NCI-H524 treated with DMSO at 0.1 percent for 48 hours (cell line): ENCODE results near the gene PALLD.
"Not testable (repeated sequence)": the region's sequence is repeated elsewhere in the genome, so short reads cannot be mapped to it uniquely, and the experiment has no call there.

Experiments used
- DNase-seq: peaks from one replicate; lab custom pipeline; 2025; lab: John Stamatoyannopoulos, UW

Gene PALLD

DNA sequence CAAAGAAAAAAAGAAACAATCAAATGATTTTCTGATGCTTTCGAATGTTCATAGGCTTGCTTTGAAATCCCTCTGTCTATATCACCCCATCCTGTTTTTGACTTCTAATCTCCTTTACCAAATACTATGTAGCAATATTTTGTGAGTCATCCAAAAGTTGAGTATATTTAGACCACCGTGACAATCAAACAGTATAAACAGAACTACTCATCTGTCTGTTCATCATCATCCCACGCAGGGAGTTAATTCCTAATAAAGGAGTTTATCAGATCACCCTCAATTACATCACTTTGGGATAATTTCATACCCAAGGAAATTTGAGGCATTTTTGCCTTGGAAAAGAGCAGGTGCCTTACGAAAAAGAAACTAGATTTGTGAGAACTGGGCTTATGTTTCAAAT, 300.3 kb downstream of the PALLD start:
- DNase-seq = no peak

DNA sequence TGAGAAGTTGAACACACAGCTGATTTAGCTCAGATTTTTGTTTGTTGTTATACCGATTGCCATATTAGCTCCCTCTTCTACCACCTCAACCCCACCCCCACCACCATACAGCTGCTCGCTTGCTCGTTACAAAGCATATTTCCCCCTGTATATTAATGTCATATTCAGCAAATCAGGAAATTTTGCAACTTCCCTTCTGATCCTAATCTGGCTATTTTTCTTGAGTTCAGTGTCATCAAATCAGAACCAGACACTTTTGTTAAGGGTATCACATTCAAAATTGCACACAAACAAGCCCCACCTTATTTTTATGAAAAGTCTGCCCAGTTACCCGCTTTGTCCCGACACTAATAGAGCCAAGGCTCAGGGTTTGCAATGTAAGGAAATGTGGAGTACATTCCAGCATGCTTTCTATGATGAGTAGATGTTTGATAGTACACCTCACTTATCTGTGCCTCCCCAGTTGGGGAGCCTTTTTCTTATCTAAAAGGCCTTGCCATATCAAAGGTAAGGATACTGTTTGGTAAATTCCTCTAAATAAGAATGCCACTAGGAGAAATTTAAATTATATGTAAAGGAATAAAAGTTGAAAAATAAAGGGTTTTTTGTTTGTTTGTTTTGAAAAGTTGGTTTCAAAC, 301.0 kb downstream of the PALLD start:
- no peak for DNase-seq

DNA sequence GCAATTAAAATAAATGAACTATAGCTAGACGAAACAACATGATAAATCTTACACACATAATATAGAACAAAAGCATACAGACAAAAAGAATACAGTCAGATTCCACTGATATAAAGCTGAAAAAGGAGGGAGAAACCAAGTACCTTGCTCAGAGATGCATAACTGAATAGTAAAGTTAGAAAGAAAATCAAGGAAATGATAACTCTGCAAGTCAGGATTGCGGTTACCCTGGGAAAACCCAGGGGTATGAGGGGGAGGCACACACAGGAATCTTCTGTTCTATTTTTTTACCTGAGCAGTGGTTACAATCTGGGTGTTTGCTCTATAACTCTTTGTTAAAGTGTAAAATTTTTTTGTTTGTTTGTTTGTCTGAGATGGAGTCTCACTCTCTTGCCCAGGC, 304.1 kb downstream of the PALLD start:
- no peak for DNase-seq

DNA sequence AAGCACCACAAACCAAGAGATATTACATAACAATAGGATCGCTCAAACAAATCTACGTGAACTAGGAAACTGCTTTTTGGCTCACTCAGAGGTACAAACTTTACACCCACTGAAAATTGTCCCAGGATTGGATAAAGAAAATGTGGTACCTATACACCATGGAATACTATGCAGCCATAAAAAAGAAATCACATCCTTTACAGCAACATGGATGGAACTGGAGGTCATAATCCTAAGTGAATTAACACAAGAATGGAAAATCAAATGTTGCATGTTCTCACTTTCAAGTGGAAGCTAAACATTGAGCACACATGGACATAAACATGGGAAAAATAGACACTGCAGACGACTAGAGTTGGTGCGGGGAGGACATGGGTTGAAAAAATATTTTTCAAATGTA, 305.4 kb downstream of the PALLD start:
- no peak for DNase-seq

DNA sequence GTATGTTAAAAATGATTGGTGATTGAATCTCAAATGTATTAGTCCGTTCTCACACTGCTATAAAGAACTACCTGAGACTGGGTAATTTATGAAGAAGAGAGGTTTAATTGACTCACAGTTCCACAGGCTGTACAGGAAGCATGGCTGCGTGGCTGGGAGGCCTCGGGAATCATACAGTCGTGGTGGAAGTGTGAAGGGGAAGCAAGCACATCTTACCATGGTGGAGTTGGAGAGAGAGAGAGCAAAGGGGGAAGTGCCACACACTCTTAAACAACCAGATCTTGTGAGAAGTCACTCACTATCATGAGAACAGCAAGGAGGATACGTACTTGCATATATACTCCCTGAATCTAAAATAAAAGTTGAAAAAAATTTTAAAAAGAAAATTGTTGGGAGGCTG, 306.2 kb downstream of the PALLD start:
- DNase-seq = not testable (repeated sequence)

DNA sequence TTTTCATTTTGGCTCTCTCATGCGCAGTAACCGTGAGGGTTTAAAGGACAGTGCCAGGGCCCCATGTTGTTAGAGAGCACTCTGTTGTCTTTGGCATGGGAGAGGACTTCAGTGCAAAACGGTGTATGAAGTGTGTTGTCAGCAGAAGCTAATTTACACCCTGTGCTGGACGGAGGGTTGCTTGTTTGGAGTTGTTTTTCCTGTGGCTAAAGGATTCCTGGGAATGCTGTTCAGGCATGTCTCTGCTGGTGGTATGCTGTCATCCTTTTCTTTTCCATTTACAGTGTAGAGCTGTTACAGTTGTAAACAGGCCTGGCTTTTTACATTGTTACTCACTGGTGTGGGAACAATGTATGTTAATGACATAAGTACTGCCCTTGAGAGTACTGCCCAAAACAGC, 306.9 kb downstream of the PALLD start:
- DNase-seq = no peak

DNA sequence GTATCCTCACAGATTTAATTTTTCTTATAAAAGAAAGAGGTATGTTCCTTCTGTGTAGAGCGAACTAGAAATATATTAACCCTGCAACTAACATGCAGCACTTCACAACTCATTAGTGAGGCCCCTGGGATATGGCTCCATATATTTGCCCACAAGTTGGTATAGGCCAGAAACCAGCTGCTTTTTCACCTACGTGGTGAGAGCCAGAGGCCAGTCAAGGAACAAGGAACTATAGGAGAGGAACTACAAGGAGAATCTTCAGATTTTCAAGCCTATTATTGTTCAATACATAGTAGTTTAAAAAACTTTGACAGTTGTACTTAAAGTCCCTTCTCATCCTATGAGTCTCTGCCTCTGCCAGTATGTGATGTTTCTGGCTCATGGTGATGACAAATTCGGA, 307.3 kb downstream of the PALLD start:
- no peak for DNase-seq

DNA sequence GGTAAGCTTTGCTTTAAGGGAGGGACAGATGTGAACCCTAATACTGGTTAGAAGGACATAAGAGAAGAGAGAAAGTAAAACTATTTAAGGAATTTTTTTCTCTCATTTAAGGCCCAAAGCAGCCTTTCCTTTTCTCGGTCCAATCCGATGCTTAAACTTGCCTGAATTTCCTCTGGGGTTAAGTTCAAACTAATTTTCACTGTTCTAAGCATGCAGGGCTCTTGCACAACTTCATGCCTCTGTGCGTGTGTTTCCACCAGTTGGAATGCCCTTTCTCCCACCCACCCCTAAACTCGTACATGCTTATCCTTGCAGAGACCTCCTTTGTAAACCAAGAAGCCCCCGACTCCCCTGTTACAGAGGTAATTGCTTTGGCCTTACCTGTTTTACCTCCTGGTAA, 308.5 kb downstream of the PALLD start:
- DNase-seq = no peak

DNA sequence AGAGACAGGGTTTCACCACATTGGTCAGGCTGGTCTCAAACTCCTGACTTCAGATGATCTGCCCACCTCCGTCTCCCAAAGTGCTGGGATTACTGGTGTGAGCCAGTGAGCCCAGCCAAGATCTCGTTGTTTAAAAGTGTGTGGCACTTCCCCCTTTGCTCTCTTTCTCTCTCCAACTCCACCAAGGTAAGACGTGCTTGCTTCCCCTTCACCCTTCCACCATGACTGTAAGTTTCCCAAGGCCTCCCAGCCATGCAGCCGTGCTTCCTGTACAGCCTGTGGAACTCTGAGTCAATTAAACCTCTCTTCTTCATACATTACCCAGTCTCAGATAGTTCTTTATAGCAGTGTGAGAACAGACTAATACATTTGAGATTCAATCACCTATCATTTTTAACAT, 309.4 kb downstream of the PALLD start:
- not testable (repeated sequence) for DNase-seq

DNA sequence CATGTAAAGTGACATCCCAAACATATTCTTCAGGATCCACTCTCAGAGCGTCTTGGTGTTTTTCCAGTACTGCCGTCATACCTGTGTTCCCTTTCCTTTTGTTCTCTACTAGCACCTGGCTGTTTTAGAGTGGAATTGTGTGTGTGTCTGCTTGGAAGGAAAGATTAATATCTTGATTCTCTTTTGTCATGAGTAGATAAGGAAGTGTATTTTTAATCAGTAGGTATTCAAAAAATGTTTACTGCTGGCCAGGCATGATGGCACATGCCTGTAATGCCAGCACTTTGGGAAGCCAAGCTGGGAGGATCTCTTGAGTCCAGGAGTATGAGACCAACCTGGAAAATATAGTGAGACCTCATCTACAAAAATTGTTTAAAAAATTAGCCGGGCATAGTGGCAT, 314.4 kb downstream of the PALLD start:
- no peak for DNase-seq

DNA sequence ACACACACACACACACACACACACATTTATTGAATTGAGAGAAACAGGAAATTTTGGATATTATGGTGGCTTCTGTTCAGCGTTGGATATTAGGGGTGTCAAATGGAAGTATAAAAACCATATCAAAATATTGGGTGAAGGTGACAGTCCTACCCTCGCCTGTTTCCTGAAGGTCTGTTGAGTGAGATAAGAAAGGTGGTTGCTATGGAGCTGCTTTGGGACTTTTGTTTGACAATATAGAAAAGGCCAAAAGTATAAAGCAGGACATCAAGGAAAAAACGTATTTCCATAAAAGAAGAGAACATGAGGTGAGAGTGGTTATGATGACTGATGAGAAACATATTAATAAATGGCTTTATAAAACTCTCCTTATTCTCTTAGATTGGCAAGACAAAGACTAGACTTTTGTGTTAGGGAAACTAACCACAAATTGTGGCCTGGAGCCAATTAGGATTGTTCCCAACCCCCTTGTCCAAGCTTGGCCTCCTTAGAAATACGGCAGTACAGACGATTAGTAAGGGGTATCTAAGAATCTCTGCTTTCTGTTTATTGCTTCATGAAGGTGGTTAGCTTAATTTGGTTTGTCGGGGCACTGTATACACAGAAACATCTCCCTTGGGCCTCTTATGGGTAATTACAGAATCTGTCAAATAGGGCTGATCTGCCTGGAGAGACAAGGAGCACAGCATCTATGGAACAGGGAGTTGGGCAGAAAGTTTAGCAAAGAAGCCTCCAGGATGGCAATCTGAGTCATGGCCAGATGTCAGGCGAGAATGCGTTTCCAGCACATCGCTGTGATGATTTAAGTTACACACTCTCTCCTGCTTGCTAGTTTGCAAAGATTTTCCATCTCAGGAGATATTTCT, 315.2 kb downstream of the PALLD start:
- DNase-seq = no peak

DNA sequence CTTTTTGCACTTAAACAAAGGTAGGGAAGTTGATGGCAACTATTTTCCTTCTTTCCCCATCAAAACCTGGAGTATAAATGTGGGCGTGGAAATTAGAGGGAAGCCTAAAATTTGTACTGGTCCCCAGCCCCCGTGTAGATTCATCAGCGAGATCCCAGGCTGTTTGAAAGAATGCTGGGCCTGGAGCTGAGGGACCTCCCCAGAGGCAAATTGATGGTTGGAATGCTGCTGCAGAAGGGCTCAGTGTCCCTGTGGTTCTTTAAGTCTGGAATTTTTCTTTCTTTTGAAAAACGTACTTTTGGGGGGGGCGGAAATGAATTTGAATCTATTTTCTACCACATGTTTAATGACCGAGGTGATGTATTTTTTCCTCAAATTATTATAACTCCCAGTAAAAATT, 316.0 kb downstream of the PALLD start:
- no peak for DNase-seq

DNA sequence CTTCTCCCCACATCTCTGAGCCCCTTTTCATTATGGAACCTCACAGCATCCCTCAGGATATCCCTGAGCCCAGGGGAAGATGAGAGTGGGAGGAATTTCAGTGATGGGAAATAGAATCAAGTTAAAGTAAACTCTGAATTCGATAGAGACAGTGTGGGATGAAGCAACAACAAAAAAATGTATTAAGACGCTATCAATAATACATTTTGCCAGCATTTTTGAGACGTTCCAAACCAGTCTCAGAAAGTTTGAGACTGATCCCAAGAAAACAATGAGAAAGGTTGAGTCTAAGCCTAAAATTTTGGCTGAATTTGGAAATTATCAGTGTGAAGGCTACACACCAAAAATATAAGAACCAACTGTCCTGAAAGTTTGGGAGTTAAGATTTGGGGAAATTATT, 317.0 kb downstream of the PALLD start:
- no peak for DNase-seq

DNA sequence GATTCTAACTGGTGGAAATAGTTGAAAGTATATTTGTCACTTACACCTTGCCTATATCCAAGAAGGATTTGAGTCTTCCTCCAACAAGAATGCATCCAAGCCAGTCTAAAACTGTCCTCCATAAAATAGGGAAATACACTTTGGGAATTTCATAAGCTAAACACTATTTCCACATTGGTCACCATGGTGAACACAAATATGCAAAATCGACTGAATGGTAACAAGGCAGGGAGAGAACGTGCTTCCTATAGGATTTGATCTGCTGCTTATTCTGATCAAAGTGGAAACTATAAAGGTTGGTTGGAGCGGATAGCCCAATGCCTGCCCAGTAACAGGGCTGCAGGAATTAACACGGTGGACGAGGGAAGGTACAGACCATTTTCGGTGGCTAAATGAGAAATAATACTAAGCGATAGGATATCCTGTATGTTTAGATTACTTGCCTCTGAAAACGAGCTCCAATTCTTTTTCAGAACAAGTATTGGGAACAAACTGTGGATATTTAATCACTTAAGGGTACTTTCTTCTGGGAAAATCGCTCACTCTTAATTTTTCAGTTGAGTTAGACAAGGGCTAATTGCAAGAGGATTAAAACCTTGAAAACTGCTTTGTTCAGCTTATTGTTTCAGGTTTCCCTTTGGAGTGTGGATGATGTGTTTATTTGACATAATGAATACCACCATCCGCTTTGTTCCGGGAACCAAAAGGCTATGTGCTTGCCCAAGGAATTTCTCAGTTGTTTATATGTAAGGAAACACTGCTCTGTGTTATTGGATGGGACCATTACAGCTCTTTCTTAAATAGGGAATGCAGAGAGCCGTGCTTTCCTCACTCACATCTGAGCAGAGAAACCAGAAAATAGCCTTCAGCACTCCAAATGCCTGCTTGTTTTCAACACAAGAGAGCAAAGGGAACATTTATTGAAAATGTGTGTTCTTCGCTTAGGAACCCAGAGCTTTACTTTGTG, 318.8 kb downstream of the PALLD start:
- DNase-seq = no peak

DNA sequence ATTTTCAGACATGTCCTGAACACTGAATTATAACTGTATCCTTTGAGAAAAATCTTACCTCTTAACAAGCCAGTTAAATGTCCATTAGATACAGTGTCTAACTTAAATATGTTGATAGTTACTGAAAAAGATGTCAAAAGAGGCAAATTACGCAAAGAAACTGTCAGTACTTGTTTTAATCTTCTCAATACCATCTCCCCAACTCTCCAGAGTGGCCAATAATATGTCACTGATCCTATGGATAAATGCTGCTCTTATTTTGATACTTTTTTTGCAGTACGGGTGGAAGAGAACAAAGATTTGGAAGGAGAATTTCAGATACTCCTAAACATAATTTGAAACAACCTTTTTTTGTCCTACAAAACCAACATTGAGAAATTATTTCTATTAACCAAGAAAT, 320.5 kb downstream of the PALLD start:
- DNase-seq = no peak

DNA sequence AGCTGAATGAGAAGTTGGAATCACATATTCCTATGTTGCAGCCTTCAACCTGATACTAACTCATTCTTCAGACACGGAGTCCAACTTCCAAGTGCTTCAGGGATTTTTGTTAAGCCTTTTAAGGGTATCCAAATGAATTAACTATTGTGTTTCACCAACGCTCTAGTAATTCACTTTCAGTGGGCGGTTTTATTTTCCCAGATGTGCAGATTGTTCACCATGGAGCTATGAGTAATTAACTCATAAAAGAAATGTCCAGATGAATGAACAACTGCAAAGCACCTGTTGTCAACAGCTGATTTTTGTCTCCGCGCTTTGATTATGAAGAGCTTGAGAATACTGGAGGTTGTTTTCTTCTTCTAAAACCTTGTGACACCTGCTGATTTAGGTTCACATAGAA, 325.6 kb downstream of the PALLD start:
- no peak for DNase-seq

DNA sequence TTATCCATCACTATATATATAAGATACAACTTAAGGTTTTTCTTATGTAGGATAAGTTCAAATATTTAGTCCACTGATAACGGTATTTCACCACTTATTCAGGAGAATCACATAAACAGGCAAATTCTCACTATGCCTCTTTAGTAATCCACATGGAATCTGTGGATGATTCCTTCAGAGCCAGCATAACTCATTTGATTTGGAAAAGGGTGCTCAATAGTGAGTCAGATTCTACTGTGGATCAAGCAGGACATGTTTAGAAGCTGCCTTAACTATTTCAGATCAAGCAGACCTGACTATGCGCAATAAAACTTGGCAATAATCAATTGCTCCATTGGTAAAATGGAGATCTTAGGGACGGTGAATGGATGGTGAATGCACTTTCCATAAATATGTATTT, 329.1 kb downstream of the PALLD start:
- no peak for DNase-seq

DNA sequence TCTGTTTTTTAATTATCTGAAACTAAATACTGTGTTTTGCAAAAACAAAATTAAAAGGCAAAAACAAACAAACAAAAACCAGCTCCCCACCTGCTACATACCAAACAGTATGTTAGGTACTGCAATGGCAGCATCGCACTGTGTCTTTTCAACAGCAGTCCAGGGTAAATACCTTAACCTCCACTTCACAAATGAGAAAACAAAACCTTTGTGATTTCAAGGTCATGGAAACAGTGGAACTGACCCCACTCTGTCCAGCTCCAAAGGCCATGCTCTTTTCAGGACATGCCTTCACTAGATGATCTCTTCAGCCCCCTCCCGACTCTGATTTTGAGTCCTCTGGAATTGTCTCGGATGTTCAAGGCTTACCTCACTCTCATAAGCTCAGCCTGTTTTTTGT, 329.8 kb downstream of the PALLD start:
- DNase-seq = no peak

DNA sequence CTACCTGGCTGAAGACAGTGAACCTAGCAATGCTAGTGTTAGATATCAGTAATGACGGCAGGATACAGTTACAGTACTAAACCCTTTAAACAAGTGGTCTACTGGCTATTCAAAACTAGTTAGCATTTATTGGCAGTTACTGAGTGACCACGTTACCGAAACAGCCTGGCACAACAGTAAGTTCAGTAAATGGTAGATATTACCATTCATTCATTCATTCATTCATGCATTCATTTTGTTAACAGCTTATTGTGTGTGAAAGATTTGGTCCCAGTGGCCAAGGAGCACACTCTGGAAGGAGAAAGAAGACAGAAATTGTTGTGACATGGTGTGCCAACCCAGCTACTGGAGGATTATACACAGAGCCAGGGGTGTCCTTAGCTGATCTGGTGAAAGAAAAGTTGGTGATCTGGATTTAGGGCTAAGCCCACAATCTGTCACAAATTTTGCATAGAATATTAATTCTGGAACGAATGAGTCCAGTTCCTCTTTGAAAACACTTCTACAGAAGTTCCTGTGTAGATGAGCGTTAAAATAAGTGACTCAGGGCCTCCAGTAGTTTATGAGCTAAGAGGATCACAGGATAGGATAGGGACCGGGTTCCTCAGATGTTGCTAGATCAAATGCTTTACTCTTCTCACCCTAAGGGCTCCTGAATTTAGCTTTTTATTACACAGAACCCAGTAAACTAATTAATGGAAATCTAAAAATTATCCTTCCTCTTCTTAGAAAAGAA, 334.1 kb downstream of the PALLD start:
- DNase-seq = no peak

DNA sequence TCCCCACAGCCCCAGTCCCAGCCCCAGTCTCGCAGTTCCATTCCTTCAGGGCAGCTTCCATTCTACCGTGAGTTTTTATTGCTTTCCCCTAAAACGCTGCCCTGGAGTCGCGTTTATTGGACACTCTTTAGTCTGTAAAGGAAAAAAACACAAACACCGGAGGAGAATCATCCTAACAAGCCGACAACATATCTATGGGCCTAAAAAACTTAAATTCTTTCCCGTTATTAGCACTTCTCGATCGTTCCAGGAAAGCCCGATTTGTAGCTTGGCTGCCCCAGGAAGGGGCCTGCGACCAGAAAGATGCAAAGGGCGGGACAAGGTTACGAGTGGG, 334.7 kb downstream of the PALLD start:
- no peak for DNase-seq

DNA sequence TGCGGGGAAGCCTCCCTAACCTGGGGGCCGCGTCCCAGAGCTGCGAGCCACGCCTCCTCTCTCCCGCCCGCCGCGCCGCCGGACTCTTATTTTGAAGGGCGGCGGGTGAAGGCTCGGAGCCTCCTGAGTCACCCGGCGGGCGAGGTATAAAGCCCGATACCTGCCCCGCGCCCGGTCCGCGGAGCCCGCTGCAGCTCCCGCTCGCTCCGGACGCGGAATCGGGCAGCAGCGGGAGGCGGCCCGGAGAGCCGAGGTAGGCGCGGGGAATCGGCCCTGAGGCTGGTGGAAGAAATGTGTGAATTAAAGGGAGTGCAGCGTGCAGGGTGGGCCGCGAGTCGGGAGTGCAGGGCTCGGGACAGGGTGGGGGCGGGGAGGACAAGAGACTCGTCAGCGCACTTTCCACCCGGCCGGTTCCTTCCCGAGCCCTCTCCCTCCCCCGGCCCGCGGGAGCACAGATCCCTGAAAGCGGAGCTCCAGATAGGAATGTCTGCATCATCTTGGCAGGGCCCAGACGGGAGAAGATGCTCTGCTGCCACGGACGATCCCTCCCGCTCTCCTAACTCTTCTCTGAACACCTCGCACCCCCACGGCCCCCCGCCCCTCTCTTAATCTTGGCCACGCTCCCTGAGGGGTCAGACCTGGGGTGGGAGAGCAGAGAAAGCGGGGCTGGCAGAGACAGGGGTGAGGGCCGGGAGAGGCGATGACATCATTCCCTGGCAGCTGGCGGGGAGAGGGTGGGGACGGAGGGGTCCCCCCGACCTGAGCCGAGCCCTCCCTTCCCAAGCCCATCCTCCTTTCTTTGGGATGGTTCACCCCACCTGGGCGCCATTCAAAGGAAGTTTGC, 335.3 kb downstream of the PALLD start:
- DNase-seq = peak; percentile 6
